Liver (tissue), 9 donors: ENCODE data around the gene BZW2. TPM values are rescaled to one million over a fixed set of nuclear protein-coding genes. Genes with fewer than 3 reads are reported as not detected.

Source experiments
- DNase-seq: peaks from one replicate; pipeline ENCODE4 v3.0.0-alpha.2; 2017; ENCODE audit warnings: low spot score
- H3K27ac ChIP-seq, 2 donors: one replicate each; pipeline ENCODE4 v1.7.0; 2013; ENCODE audit warnings: inconsistent platforms in 2 of 2, low read length in 2 of 2, control low read depth in 1 of 2, low read depth in 1 of 2, mild to moderate bottlenecking in 1 of 2
- H3K27me3 ChIP-seq, 4 donors: one replicate each; pipeline versions ENCODE4 v1.6.1 to v1.7.0; 2013; ENCODE audit warnings: low read length in 3 of 4, inconsistent platforms in 1 of 4, mild to moderate bottlenecking in 1 of 4, moderate library complexity in 1 of 4; ENCODE audit not compliant: control insufficient read depth in 4 of 4, insufficient read depth in 4 of 4
- H3K36me3 ChIP-seq, 4 donors: one replicate each; pipeline versions ENCODE4 v1.6.1 to v1.7.0; 2013; ENCODE audit warnings: low read length in 3 of 4, mild to moderate bottlenecking in 3 of 4, low read depth in 1 of 4, moderate library complexity in 1 of 4; ENCODE audit not compliant: control insufficient read depth in 4 of 4, insufficient read depth in 3 of 4
- H3K4me1 ChIP-seq, 4 donors: one replicate each; pipeline versions ENCODE4 v1.6.1 to v1.7.0; 2013; ENCODE audit warnings: low read length in 3 of 4, mild to moderate bottlenecking in 3 of 4, moderate library complexity in 1 of 4; ENCODE audit not compliant: control insufficient read depth in 4 of 4, insufficient read depth in 4 of 4
- H3K4me3 ChIP-seq, 3 donors: one replicate each; pipeline versions ENCODE4 v1.6.1 to v1.7.0; 2013; ENCODE audit warnings: low read length in 3 of 3, control low read depth in 1 of 3, low read depth in 1 of 3, mild to moderate bottlenecking in 1 of 3
- H3K9ac ChIP-seq, 2 donors: one replicate each; pipeline ENCODE4 v1.7.0; 2013; ENCODE audit warnings: low read length in 2 of 2, mild to moderate bottlenecking in 2 of 2, moderate library complexity in 2 of 2, control low read depth in 1 of 2, low read depth in 1 of 2
- H3K9me3 ChIP-seq, 4 donors: one replicate each; pipeline versions ENCODE4 v1.6.1 to v1.7.0; 2013; ENCODE audit warnings: low read length in 3 of 4; ENCODE audit not compliant: control insufficient read depth in 4 of 4
- ATF3 ChIP-seq: IDR thresholded peaks from 2 replicates; pipeline ENCODE4 v1.6.1; 2016; ENCODE audit warnings: antibody characterized with exemption
- CTCF ChIP-seq: fragments of 150-350 bp; IDR thresholded peaks from 2 replicates; pipeline ENCODE4 v1.5.1; 2017; ENCODE audit warnings: improper control_type of control experiment, low read depth, low read length; ENCODE audit not compliant: missing input control
- EGR1 ChIP-seq, 2 donors: IDR thresholded peaks; 2 replicates each; pipeline ENCODE4 v1.6.1; 2016 to 2018; ENCODE audit warnings: antibody characterized with exemption in 2 of 2, low read depth in 2 of 2
- FOXA1 ChIP-seq: IDR thresholded peaks from 2 replicates; pipeline ENCODE4 v1.6.1; 2016; ENCODE audit warnings: antibody characterized with exemption
- GABPA ChIP-seq, 2 donors: IDR thresholded peaks in 1 of 2; conservative IDR thresholded peaks in 1 of 2; 2 replicates each; pipeline ENCODE4 v1.6.1; 2016; ENCODE audit warnings: antibody characterized with exemption in 2 of 2, mild to moderate bottlenecking in 1 of 2, moderate library complexity in 1 of 2
- HNF4A ChIP-seq, 2 donors: conservative IDR thresholded peaks; 2 replicates each; pipeline ENCODE4 v1.6.1; 2016; ENCODE audit warnings: antibody characterized with exemption in 2 of 2, mild to moderate bottlenecking in 2 of 2
- HNF4G ChIP-seq: IDR thresholded peaks from 2 replicates; pipeline ENCODE4 v1.6.1; 2016; ENCODE audit warnings: antibody characterized with exemption
- JUND ChIP-seq, 2 donors: IDR thresholded peaks; 2 replicates each; pipeline ENCODE4 v1.6.1; 2016; ENCODE audit warnings: antibody characterized with exemption in 2 of 2
- MAX ChIP-seq: IDR thresholded peaks from 2 replicates; pipeline ENCODE4 v1.6.1; 2016; ENCODE audit warnings: antibody characterized with exemption
- NR2F2 ChIP-seq: IDR thresholded peaks from 2 replicates; pipeline ENCODE4 v1.6.1; 2016; ENCODE audit warnings: antibody characterized with exemption
- RAD21 ChIP-seq, 2 donors: IDR thresholded peaks; 2 replicates each; pipeline ENCODE4 v1.6.1; 2016; ENCODE audit warnings: antibody characterized with exemption in 2 of 2, mild to moderate bottlenecking in 2 of 2
- REST ChIP-seq: IDR thresholded peaks from 2 replicates; pipeline ENCODE4 v1.6.1; 2016; ENCODE audit warnings: antibody characterized with exemption, mild to moderate bottlenecking
- RXRA ChIP-seq, 2 donors: IDR thresholded peaks; 2 replicates each; pipeline ENCODE4 v1.6.1; 2017 to 2018; ENCODE audit warnings: antibody characterized with exemption in 2 of 2, mild to moderate bottlenecking in 1 of 2
- SP1 ChIP-seq: IDR thresholded peaks from 2 replicates; pipeline ENCODE4 v1.6.1; 2018; ENCODE audit warnings: antibody characterized with exemption, mild to moderate bottlenecking
- TAF1 ChIP-seq: conservative IDR thresholded peaks from 2 replicates; pipeline ENCODE4 v1.6.1; 2016; ENCODE audit warnings: antibody characterized with exemption, mild to moderate bottlenecking
- YY1 ChIP-seq: IDR thresholded peaks from 2 replicates; pipeline ENCODE4 v1.6.1; 2016; ENCODE audit warnings: antibody characterized with exemption, mild to moderate bottlenecking
- WGBS: extraction: QIAGEN DNeasy Blood & Tissue Kit; methylation state at CpG from one replicate; pipeline ENCODE4 v1.1.7; 2013; 5-methylcytosine and 5-hydroxymethylcytosine counted together
- polyA plus RNA-seq, 2 donors: library from polyadenylated mRNA; stranded (reverse) in 1 of 2; unstranded in 1 of 2; fragments of 200-250 nt in 1 of 2; fragments of >200 nt in 1 of 2; fragmentation: Nextera tagmentation in 1 of 2; extraction: Ambion mirVana in 1 of 2; gene quantifications; one replicate each; pipeline versions ENCODE4 v1.2.1 to v1.2.3, GENCODE V29; 2013 to 2015
- total RNA-seq, 2 donors: library from RNA; depleted of rRNA; stranded (reverse); fragments of >200 nt; gene quantifications; one replicate each; pipeline ENCODE4 v1.2.3, GENCODE V29; 2014
- donor health status: healthy.
- donor health status: healthy.
- donor health status: healthy.
- donor health status: healthy.
- donor health status: healthy.

The BZW2 gene
- total and polyA plus RNA-seq, 4 donors, result 10.9 to 18.6 (median 13.1) TPM

- DNase-seq, result no peak
- peaks cover 6 to 43% (median 33%) of the 10 kb centered on the region in 4 donors for H3K36me3 ChIP-seq
Observed at GRCh38 chr7:16603633-16604032, 42.3 kb upstream of the BZW2 start.

GRCh38 chr7:16604054-16604453 is 41.9 kb upstream of the BZW2 start:
- TF ChIP-seq REST, result no peak
- no peak for TF ChIP-seq CTCF
- no peak for TF ChIP-seq HNF4G
- no peak for TF ChIP-seq GABPA (IDR thresholded peaks at IDR 0.05 in 1 of 2, conservative IDR thresholded peaks at IDR 0.05 in 1 of 2)
- TF ChIP-seq HNF4A (conservative IDR thresholded peaks at IDR 0.05), result no peak
- no peak for TF ChIP-seq SP1
- TF ChIP-seq RAD21 (IDR thresholded peaks at IDR 0.05), result peak; percentile 37 to 52
- no peak for TF ChIP-seq YY1
- H3K36me3 ChIP-seq, result peaks cover 6 to 44% (median 34%) of the 10 kb centered on the region in 4 donors
- WGBS, result 98% methylated on average over 3 of the region's 3 CpGs

More at GRCh38 chr7:16603633-16604032, 42.3 kb upstream of the BZW2 start:
- Histone ChIP-seq H3K27me3 (no peaks in the 10 kb centered on the region), H3K27ac (no peak overlapping the region), H3K4me1 (no peaks in the 10 kb centered on the region), H3K4me3 (no peak overlapping the region), H3K9ac (no peak overlapping the region), H3K9me3 (no peaks in the 10 kb centered on the region)
- TF ChIP-seq YY1 (no peak), TAF1 (no peak), FOXA1 (no peak), MAX (no peak), NR2F2 (no peak), HNF4G (no peak), JUND (IDR thresholded peaks at IDR 0.05) (no peak), ATF3 (no peak), SP1 (no peak), CTCF (no peak), RXRA (IDR thresholded peaks at IDR 0.05) (no peak), RAD21 (IDR thresholded peaks at IDR 0.05) (no peak), EGR1 (IDR thresholded peaks at IDR 0.05; ENCODE audit: low read depth in 2 of 2) (no peak), HNF4A (conservative IDR thresholded peaks at IDR 0.05) (no peak), GABPA (IDR thresholded peaks at IDR 0.05 in 1 of 2, conservative IDR thresholded peaks at IDR 0.05 in 1 of 2) (no peak)

More at GRCh38 chr7:16604054-16604453, 41.9 kb upstream of the BZW2 start:
- Histone ChIP-seq H3K4me3 (no peak overlapping the region), H3K4me1 (no peaks in the 10 kb centered on the region), H3K27ac (no peak overlapping the region), H3K9ac (no peak overlapping the region), H3K27me3 (no peaks in the 10 kb centered on the region), H3K9me3 (no peaks in the 10 kb centered on the region)
- no peak for DNase-seq
